Uterus (tissue), 2 donors: ENCODE measurements around the gene PCSK2.

ENCODE experiments used
- CTCF ChIP-seq, 4 experiments: fragments of 200-600 bp in 2 of 4; fragments of 450-650 bp in 2 of 4; sonication (generic) in 2 of 4; IDR thresholded peaks; one replicate each; pipeline ENCODE4 v1.5.1; 2016 to 2019; ENCODE audit warnings: antibody characterized with exemption in 4 of 4, mild to moderate bottlenecking in 2 of 4, moderate library complexity in 1 of 4
- POLR2A ChIP-seq, 2 donors: fragments of 450-650 bp; IDR thresholded peaks; one replicate each; pipeline ENCODE4 v1.6.1; 2016; ENCODE audit warnings: antibody characterized with exemption in 2 of 2, mild to moderate bottlenecking in 1 of 2, moderate library complexity in 1 of 2

- no peak for TF ChIP-seq CTCF (IDR thresholded peaks at IDR 0.05)
- TF ChIP-seq POLR2A (IDR thresholded peaks at IDR 0.05), result no peak
These were observed 235.1 kb downstream of the PCSK2 start for GRCh38 chr20:17461941-17462340.
